T-helper 2 cell (primary cell): Measurements from ENCODE around the gene CYP27A1.
"Not testable (repeated sequence)": the region's sequence is repeated elsewhere in the genome, so short reads cannot be mapped to it uniquely, and the experiment has no call there.

Experiments used
- DNase-seq, 5 experiments: peaks; one replicate each; pipeline versions ENCODE4 v3.0.0 to v3.0.0-alpha.2; 2012 to 2022
- total RNA-seq, 2 donors: gene quantifications; one replicate each; lab custom pipeline; 2026; lab: John Stamatoyannopoulos, UW

Gene CYP27A1
- 0 reads per million in 2 donors for total RNA-seq

GRCh38 chr2:218781691-218782527 is at the start of gene CYP27A1:
Gene CYP27A1 (plus strand): TSS chr2:218782147. CDS start chr2:218782183, 36 bp downstream.
- DNase-seq: no peak

GRCh38 chr2:218732761-218733158 is 49.2 kb upstream of the CYP27A1 start:
- peak in 1 of 5 experiments; percentile 19 for DNase-seq

- peak in 1 of 5 experiments; percentile 77 for DNase-seq
Measured at GRCh38 chr2:218733171-218734021, 48.6 kb upstream of the CYP27A1 start.

- no peak for DNase-seq
Measured at GRCh38 chr2:218734190-218734975, 47.6 kb upstream of the CYP27A1 start.

- DNase-seq: no peak
Measured at GRCh38 chr2:218736531-218736930, 45.4 kb upstream of the CYP27A1 start.

GRCh38 chr2:218743068-218743467 is 38.9 kb upstream of the CYP27A1 start:
- peak in 1 of 5 experiments; percentile 13 for DNase-seq

GRCh38 chr2:218744615-218745014 is 37.3 kb upstream of the CYP27A1 start:
- DNase-seq: no peak

- DNase-seq: no peak
Measured at GRCh38 chr2:218745160-218745558, 36.8 kb upstream of the CYP27A1 start.

- DNase-seq: no peak
Measured at GRCh38 chr2:218745559-218746469, 36.1 kb upstream of the CYP27A1 start.

GRCh38 chr2:218746470-218746795 is 35.5 kb upstream of the CYP27A1 start:
- DNase-seq: no peak

- no peak for DNase-seq
Measured at GRCh38 chr2:218746960-218747359, 35.0 kb upstream of the CYP27A1 start.

GRCh38 chr2:218748741-218749441 is 33.1 kb upstream of the CYP27A1 start:
- DNase-seq: no peak

- DNase-seq: no peak
Measured at GRCh38 chr2:218754201-218754600, 27.7 kb upstream of the CYP27A1 start.

GRCh38 chr2:218754781-218755180 is 27.2 kb upstream of the CYP27A1 start:
- DNase-seq: no peak

- no peak for DNase-seq
Measured at GRCh38 chr2:218755198-218755566, 26.8 kb upstream of the CYP27A1 start.

- DNase-seq: no peak
Measured at GRCh38 chr2:218755567-218756404, 26.2 kb upstream of the CYP27A1 start.

- no peak for DNase-seq
Measured at GRCh38 chr2:218756599-218757377, 25.2 kb upstream of the CYP27A1 start.

- DNase-seq: no peak
Measured at GRCh38 chr2:218761795-218762194, 20.2 kb upstream of the CYP27A1 start.

GRCh38 chr2:218772759-218773158 is 9.2 kb upstream of the CYP27A1 start:
- DNase-seq: not testable (repeated sequence)
